ENCODE data around the gene FZD4. TPM values are rescaled to one million over a fixed set of nuclear protein-coding genes. Genes with fewer than 3 reads are reported as not detected.
"Not testable (repeated sequence)": the region's sequence is repeated elsewhere in the genome, so short reads cannot be mapped to it uniquely, and the experiment has no call there.

The FZD4 gene
- polyA plus RNA-seq, 3 donors, result 0.05 TPM; not detected in 2

- H3K27ac ChIP-seq (ENCODE audit: low read depth in 1 of 2, low read length in 2 of 2), result no peak overlapping the region
- DNase-seq, result no peak
- H3K4me2 ChIP-seq (replicated peaks; ENCODE audit: extremely low read depth, low read length, poor library complexity, severe bottlenecking), result no peak overlapping the region
- peak overlapping the region; percentile 41 for H2AFZ ChIP-seq (ENCODE audit: insufficient read depth, low read depth, low read length, poor library complexity, severe bottlenecking)
- H3K4me1 Mint-ChIP-seq, result peaks cover 5% of the 10 kb centered on the region
- TF ChIP-seq, protein P1, sequence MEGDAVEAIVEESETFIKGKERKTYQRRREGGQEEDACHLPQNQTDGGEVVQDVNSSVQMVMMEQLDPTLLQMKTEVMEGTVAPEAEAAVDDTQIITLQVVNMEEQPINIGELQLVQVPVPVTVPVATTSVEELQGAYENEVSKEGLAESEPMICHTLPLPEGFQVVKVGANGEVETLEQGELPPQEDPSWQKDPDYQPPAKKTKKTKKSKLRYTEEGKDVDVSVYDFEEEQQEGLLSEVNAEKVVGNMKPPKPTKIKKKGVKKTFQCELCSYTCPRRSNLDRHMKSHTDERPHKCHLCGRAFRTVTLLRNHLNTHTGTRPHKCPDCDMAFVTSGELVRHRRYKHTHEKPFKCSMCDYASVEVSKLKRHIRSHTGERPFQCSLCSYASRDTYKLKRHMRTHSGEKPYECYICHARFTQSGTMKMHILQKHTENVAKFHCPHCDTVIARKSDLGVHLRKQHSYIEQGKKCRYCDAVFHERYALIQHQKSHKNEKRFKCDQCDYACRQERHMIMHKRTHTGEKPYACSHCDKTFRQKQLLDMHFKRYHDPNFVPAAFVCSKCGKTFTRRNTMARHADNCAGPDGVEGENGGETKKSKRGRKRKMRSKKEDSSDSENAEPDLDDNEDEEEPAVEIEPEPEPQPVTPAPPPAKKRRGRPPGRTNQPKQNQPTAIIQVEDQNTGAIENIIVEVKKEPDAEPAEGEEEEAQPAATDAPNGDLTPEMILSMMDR (IDR thresholded peaks at IDR 0.05), result no peak
- WGBS (ENCODE audit: insufficient coverage), result 28% methylated on average over 4 of the region's 6 CpGs
- H3K79me2 ChIP-seq (ENCODE audit: insufficient read depth, low read length), result no peaks in the 10 kb centered on the region
- H3K9me3 ChIP-seq (replicated peaks in 1 of 2; ENCODE audit: control insufficient read depth in 1 of 2, insufficient read depth in 1 of 2, low read length in 2 of 2), result no peaks in the 10 kb centered on the region
- H3K4me3 Mint-ChIP-seq, result no peak overlapping the region
- no peaks in the 10 kb centered on the region for H3K27me3 ChIP-seq (ENCODE audit: control insufficient read depth in 2 of 2, insufficient read depth in 2 of 2, low read length in 2 of 2)
- no peaks in the 10 kb centered on the region for H4K20me1 ChIP-seq (ENCODE audit: insufficient read depth, low read length)
- no peaks in the 10 kb centered on the region for H3K36me3 ChIP-seq (replicated peaks in 1 of 2; ENCODE audit: control insufficient read depth in 1 of 2, insufficient read depth in 2 of 2, low read length in 2 of 2)
- no peak overlapping the region for H3K27ac Mint-ChIP-seq
- H3K36me3 Mint-ChIP-seq, result no peaks in the 10 kb centered on the region
- no peak overlapping the region for H3K9ac ChIP-seq (ENCODE audit: insufficient read depth, low read length, poor library complexity, severe bottlenecking)
- no peaks in the 10 kb centered on the region for H3K4me1 ChIP-seq (ENCODE audit: control insufficient read depth in 1 of 2, insufficient read depth in 2 of 2, low read length in 2 of 2)
- intact Hi-C loops (cut with micrococcal nuclease), result loop anchor here (5.0 kb wide), 2 partner anchors 354 to 484 kb away; no protein-coding TSS in a partner anchor
- peaks cover 0 to 1% (median 0%) of the 10 kb centered on the region in 3 donors for H3K27me3 Mint-ChIP-seq (ENCODE audit: low read depth in 3 of 3)
- peaks cover 0 to 2% (median 0%) of the 10 kb centered on the region in 7 donors for H3K9me3 Mint-ChIP-seq
- no peak overlapping the region for H3K4me3 ChIP-seq (replicated peaks in 1 of 3; ENCODE audit: low read depth in 2 of 3, low read length in 3 of 3)
Observed at GRCh38 chr11:86938203-86938899, 16.8 kb downstream of the FZD4 start.

DNA sequence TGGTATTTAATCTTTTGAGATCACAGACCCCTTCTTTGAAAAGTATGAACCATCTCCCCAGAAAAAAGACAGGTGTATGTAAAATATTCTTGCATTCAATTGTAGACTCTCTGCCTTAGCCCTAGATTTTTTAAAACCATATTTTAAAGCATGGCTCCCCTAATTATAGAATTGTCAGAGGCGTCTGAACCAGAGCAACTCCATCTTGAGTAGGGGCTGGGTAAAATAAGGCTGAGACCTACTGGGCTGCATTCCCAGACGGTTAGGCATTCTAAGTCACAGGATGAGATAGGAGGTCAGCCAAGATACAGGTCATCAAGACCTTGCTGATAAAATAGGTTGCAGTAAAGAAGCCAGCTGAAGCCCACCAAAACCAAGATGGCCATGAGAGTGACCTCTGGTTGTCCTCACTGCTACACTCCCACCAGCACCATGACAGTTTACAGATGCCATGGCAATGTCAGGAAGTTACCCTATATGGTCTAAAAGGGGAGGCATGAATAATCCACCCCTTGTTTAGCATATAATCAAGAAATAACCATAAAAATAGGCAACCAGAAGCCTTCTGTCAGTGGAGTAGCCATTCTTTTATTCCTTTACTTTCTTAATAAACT is 17.9 kb downstream of the FZD4 start:
- not testable (repeated sequence) for H3K27me3 ChIP-seq (ENCODE audit: control insufficient read depth in 2 of 2, insufficient read depth in 2 of 2, low read length in 2 of 2); H3K79me2 ChIP-seq (ENCODE audit: insufficient read depth, low read length); DNase-seq; H3K4me3 Mint-ChIP-seq; H3K36me3 Mint-ChIP-seq; H3K4me1 ChIP-seq (ENCODE audit: control insufficient read depth in 1 of 2, insufficient read depth in 2 of 2, low read length in 2 of 2); H3K9me3 ChIP-seq (replicated peaks in 1 of 2; ENCODE audit: control insufficient read depth in 1 of 2, insufficient read depth in 1 of 2, low read length in 2 of 2); H3K4me2 ChIP-seq (replicated peaks; ENCODE audit: extremely low read depth, low read length, poor library complexity, severe bottlenecking); H3K27ac ChIP-seq (ENCODE audit: low read depth in 1 of 2, low read length in 2 of 2); H3K27me3 Mint-ChIP-seq (ENCODE audit: low read depth in 3 of 3); H4K20me1 ChIP-seq (ENCODE audit: insufficient read depth, low read length); H3K4me1 Mint-ChIP-seq; H3K4me3 ChIP-seq (replicated peaks in 1 of 3; ENCODE audit: low read depth in 2 of 3, low read length in 3 of 3); H3K27ac Mint-ChIP-seq; H2AFZ ChIP-seq (ENCODE audit: insufficient read depth, low read depth, low read length, poor library complexity, severe bottlenecking); H3K9me3 Mint-ChIP-seq; H3K9ac ChIP-seq (ENCODE audit: insufficient read depth, low read length, poor library complexity, severe bottlenecking); H3K36me3 ChIP-seq (replicated peaks in 1 of 2; ENCODE audit: control insufficient read depth in 1 of 2, insufficient read depth in 2 of 2, low read length in 2 of 2)
- intact Hi-C loops (cut with micrococcal nuclease), result loop anchor here (5.0 kb wide), 2 partner anchors 355 to 485 kb away; no protein-coding TSS in a partner anchor
- no CpG with 5 or more reads among the region's 2 CpGs for WGBS (ENCODE audit: insufficient coverage)
